Skeletal muscle tissue (tissue), 4 donors: ENCODE measurements around the gene MRPS23. TPM values are rescaled to one million over a fixed set of nuclear protein-coding genes. Genes with fewer than 3 reads are reported as not detected.

Experiments used
- H3K27ac ChIP-seq: one replicate; pipeline ENCODE4 v1.7.0; 2013; ENCODE audit warnings: mild to moderate bottlenecking, low read depth, low read length, inconsistent platforms
- H3K27me3 ChIP-seq, 3 donors: one replicate each; pipeline ENCODE4 v1.7.0; 2013; ENCODE audit warnings: low read length in 3 of 3; ENCODE audit not compliant: control insufficient read depth in 3 of 3, insufficient read depth in 3 of 3
- H3K36me3 ChIP-seq, 3 donors: one replicate each; pipeline ENCODE4 v1.7.0; 2013; ENCODE audit warnings: low read length in 3 of 3; ENCODE audit not compliant: control insufficient read depth in 3 of 3, insufficient read depth in 3 of 3
- H3K4me1 ChIP-seq, 3 donors: one replicate each; pipeline ENCODE4 v1.7.0; 2013; ENCODE audit warnings: low read length in 3 of 3, mild to moderate bottlenecking in 3 of 3; ENCODE audit not compliant: control insufficient read depth in 3 of 3, insufficient read depth in 3 of 3
- H3K4me3 ChIP-seq, 3 donors: one replicate each; pipeline ENCODE4 v1.7.0; 2013; ENCODE audit warnings: low read length in 3 of 3
- H3K9ac ChIP-seq, 3 donors: one replicate each; pipeline ENCODE4 v1.7.0; 2013; ENCODE audit warnings: low read length in 3 of 3, mild to moderate bottlenecking in 3 of 3, moderate library complexity in 2 of 3, low read depth in 1 of 3
- H3K9me3 ChIP-seq, 3 donors: one replicate each; pipeline ENCODE4 v1.7.0; 2013; ENCODE audit warnings: low read length in 3 of 3; ENCODE audit not compliant: control insufficient read depth in 3 of 3
- total RNA-seq: library from RNA; depleted of rRNA; stranded (reverse); fragments of >200 nt; gene quantifications from one replicate; pipeline ENCODE4 v1.2.3, GENCODE V29; 2014
- donor health status: Osteomylitis.

MRPS23 gene
- total RNA-seq, 1 donor from 2014 or later = 10.4 TPM

GRCh38 chr17:57872536-57872935 lies 22.7 kb upstream of the MRPS23 start:
- no peaks in the 10 kb centered on the region for H3K9me3 ChIP-seq
- H3K27ac ChIP-seq = no peak overlapping the region
- peaks cover 37 to 57% (median 45%) of the 10 kb centered on the region in 3 donors for H3K36me3 ChIP-seq
- H3K9ac ChIP-seq = no peak overlapping the region
- no peaks in the 10 kb centered on the region for H3K27me3 ChIP-seq
- no peak overlapping the region for H3K4me3 ChIP-seq
- peaks cover 70 to 92% (median 81%) of the 10 kb centered on the region in 3 donors for H3K4me1 ChIP-seq

- Histone ChIP-seq H3K4me1 (peaks cover 74 to 92% (median 84%) of the 10 kb centered on the region in 3 donors), H3K9me3 (no peaks in the 10 kb centered on the region), H3K27ac (no peak overlapping the region), H3K4me3 (no peak overlapping the region), H3K36me3 (peaks cover 37 to 53% (median 44%) of the 10 kb centered on the region in 3 donors), H3K27me3 (no peaks in the 10 kb centered on the region), H3K9ac (peak overlapping the region in 1 of 3 donors; percentile 54)
These were observed 22.0 kb upstream of the MRPS23 start for GRCh38 chr17:57871863-57872262.

DNA sequence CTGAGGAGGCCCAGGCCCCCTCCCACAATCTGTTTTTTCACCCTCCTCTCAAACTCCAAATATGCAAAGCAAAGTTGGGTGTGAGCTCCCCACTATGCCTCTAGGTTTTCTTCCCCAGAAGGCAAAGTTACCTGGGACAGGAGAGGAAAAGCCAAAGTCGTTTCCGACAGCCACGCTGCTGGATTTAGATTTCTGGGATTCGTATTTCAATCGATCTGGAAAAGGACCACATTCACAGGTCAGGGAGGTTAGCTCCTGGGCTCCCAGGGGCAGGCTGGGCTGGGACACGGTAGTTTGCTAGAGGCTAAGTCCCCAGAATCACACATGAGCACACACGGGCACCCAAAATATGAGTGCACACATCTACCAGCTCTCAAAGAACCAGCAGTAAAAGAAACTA lies 21.3 kb upstream of the MRPS23 start:
- peaks cover 67 to 85% (median 77%) of the 10 kb centered on the region in 3 donors for H3K4me1 ChIP-seq
- no peaks in the 10 kb centered on the region for H3K9me3 ChIP-seq
- peak overlapping the region in 1 of 3 donors; percentile 11 for H3K9ac ChIP-seq
- no peak overlapping the region for H3K4me3 ChIP-seq
- peaks cover 37 to 52% (median 41%) of the 10 kb centered on the region in 3 donors for H3K36me3 ChIP-seq
- no peaks in the 10 kb centered on the region for H3K27me3 ChIP-seq
- H3K27ac ChIP-seq = peak overlapping the region; percentile 19

DNA sequence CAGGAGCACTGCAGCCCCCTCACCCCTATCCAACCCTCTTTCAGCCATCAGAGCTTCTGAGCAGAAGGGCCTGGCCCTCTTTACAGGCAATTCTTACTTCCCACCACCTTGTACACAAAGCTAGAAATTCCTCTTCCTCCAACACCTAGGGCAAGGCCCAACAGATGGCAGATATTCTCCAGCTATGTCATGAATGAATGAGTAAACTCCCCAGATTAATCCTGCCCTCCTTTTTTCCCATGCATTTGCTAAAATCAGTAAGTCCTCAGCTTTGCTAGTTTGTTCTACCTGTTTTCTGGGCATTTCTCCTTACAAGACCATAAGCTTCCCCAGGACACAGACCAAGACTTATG lies 20.4 kb upstream of the MRPS23 start:
- Histone ChIP-seq H3K4me3 (no peak overlapping the region), H3K36me3 (peaks cover 42 to 53% (median 43%) of the 10 kb centered on the region in 3 donors), H3K4me1 (peaks cover 58 to 76% (median 68%) of the 10 kb centered on the region in 3 donors), H3K9ac (no peak overlapping the region), H3K27ac (no peak overlapping the region), H3K9me3 (no peaks in the 10 kb centered on the region), H3K27me3 (no peaks in the 10 kb centered on the region)

GRCh38 chr17:57869617-57870282 lies 19.9 kb upstream of the MRPS23 start:
- peaks cover 53 to 71% (median 62%) of the 10 kb centered on the region in 3 donors for H3K4me1 ChIP-seq
- peak overlapping the region; percentile 22 for H3K27ac ChIP-seq
- H3K36me3 ChIP-seq = peaks cover 42 to 58% (median 46%) of the 10 kb centered on the region in 3 donors
- H3K4me3 ChIP-seq = no peak overlapping the region
- no peaks in the 10 kb centered on the region for H3K27me3 ChIP-seq
- H3K9ac ChIP-seq = no peak overlapping the region
- H3K9me3 ChIP-seq = no peaks in the 10 kb centered on the region

DNA sequence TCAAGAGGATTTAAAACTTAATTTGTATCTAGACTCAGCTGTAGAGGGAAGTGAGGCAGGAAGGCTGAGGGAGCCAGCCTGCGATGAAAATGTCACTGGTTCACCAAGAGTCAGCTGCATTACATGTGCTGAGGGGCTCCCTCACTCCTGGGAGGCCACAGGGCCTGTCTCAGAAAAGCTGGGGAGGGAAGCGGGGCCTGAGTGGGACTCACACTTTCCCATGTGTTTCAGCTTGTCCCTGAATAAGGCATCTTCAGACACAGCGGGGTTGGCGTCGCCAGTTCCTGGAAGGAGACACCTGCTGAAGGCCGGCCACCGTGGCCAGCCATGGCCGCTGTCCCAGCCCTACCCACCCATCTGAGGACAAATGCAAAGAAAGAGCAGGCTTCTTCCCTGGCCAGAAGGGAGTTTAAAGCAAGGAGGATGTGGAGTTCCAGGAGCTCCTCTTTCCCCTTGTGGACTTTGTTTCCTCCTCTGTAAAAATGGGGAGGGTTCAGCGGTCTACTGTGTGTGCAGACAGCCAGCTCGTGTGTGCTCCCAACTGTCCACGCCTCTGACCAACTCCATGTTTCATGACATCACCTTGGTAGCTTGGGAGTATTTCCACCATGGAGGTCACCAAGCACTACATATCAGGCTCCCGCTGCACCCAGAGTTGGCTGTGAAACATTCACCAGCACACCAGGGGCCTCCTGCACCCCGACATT lies 19.2 kb upstream of the MRPS23 start:
- Histone ChIP-seq H3K4me3 (peak overlapping the region in 1 of 3 donors; percentile 7), H3K9ac (peak overlapping the region in 2 of 3 donors; percentile 43 to 50), H3K36me3 (peaks cover 42 to 62% (median 50%) of the 10 kb centered on the region in 3 donors), H3K27ac (peak overlapping the region; percentile 61), H3K27me3 (no peaks in the 10 kb centered on the region), H3K9me3 (no peaks in the 10 kb centered on the region), H3K4me1 (peaks cover 48 to 65% (median 59%) of the 10 kb centered on the region in 3 donors)

- peaks cover 37 to 56% (median 45%) of the 10 kb centered on the region in 3 donors for H3K36me3 ChIP-seq
- H3K9ac ChIP-seq = peak overlapping the region; percentile 8 to 62 (median 16)
- no peaks in the 10 kb centered on the region for H3K9me3 ChIP-seq
- H3K27ac ChIP-seq = peak overlapping the region; percentile 61
- H3K4me1 ChIP-seq = peaks cover 42 to 61% (median 53%) of the 10 kb centered on the region in 3 donors
- H3K27me3 ChIP-seq = no peaks in the 10 kb centered on the region
- H3K4me3 ChIP-seq = no peak overlapping the region
These were observed 18.4 kb upstream of the MRPS23 start for GRCh38 chr17:57868007-57868909.

- H3K4me3 ChIP-seq = no peak overlapping the region
- H3K27ac ChIP-seq = peak overlapping the region; percentile 61
- H3K4me1 ChIP-seq = peaks cover 50 to 61% (median 53%) of the 10 kb centered on the region in 3 donors
- peaks cover 26 to 44% (median 35%) of the 10 kb centered on the region in 3 donors for H3K36me3 ChIP-seq
- H3K9ac ChIP-seq = no peak overlapping the region
- H3K9me3 ChIP-seq = no peaks in the 10 kb centered on the region
- H3K27me3 ChIP-seq = no peaks in the 10 kb centered on the region
These were observed 17.3 kb upstream of the MRPS23 start for GRCh38 chr17:57867126-57867525.

DNA sequence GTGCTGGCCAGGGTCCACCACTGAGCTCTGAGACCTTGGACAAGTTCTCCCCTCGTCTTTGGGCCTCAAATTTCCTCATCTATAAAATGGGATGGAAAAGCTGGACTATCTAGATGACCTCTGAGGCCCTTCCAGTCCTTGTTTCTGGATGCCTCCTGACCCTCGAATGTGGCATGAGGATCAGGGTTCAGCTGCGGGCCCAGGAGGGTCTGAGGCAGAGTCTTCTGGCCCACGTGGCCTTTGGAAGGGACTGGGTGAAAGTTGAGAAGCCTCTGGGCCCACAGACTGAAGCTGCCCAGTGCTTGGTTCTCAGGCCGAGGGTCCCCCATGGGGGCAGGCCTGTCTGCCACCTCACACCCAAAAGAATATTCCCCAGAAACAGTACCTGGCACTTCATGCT lies 16.9 kb upstream of the MRPS23 start:
- H3K4me1 ChIP-seq = peaks cover 47 to 60% (median 53%) of the 10 kb centered on the region in 3 donors
- no peaks in the 10 kb centered on the region for H3K27me3 ChIP-seq
- no peak overlapping the region for H3K4me3 ChIP-seq
- no peak overlapping the region for H3K27ac ChIP-seq
- H3K36me3 ChIP-seq = peaks cover 22 to 40% (median 31%) of the 10 kb centered on the region in 3 donors
- H3K9ac ChIP-seq = no peak overlapping the region
- no peaks in the 10 kb centered on the region for H3K9me3 ChIP-seq
